Muscle of leg (tissue), 11 donors: ENCODE results near the gene FUCA2. TPM values are rescaled to one million over a fixed set of nuclear protein-coding genes. Genes with fewer than 3 reads are reported as not detected.

Experiments
- DNase-seq: peaks from one replicate; pipeline ENCODE4 v3.0.0; 2013
- H3K27ac ChIP-seq: one replicate; pipeline ENCODE4 v1.5.1; 2013; ENCODE audit warnings: mild to moderate bottlenecking, low read length, control low read depth
- H3K27me3 ChIP-seq: one replicate; pipeline ENCODE4 v1.6.1; 2013; ENCODE audit warnings: low read length; ENCODE audit not compliant: control insufficient read depth, insufficient read depth
- H3K36me3 ChIP-seq: one replicate; pipeline ENCODE4 v1.6.1; 2013; ENCODE audit warnings: low read length; ENCODE audit not compliant: control insufficient read depth, insufficient read depth
- H3K4me1 ChIP-seq: one replicate; pipeline ENCODE4 v1.6.1; 2013; ENCODE audit warnings: low read length; ENCODE audit not compliant: control insufficient read depth, insufficient read depth
- H3K4me3 ChIP-seq: one replicate; pipeline ENCODE4 v1.5.1; 2013; ENCODE audit warnings: low read length, control low read depth
- H3K9me3 ChIP-seq: replicated peaks from 2 replicates; pipeline ENCODE4 v1.6.1; 2013; ENCODE audit warnings: low read depth, low read length; ENCODE audit not compliant: control insufficient read depth
- WGBS: methylation state at CpG from one replicate; pipeline ENCODE4 v1.1.5; 2013; ENCODE audit warnings: missing lambda C conversion rate; ENCODE audit not compliant: insufficient coverage; 5-methylcytosine and 5-hydroxymethylcytosine counted together
- polyA plus RNA-seq, 8 donors: library from polyadenylated mRNA; unstranded; fragments of 120-200 nt; gene quantifications; one replicate each; pipeline versions ENCODE4 v1.2.1 to v1.2.3, GENCODE V29; 2013; ENCODE audit warnings: inconsistent platforms in 1 of 8, low replicate concordance in 1 of 8; ENCODE audit not compliant: insufficient read length in 8 of 8, insufficient read depth in 1 of 8
- total RNA-seq: library from RNA; stranded (reverse); fragments of 120-200 nt; gene quantifications from one replicate; pipeline ENCODE4 v1.2.4, GENCODE V29; 2013

FUCA2 gene
- total and polyA plus RNA-seq, 9 donors: 22.2 to 34.9 (median 25.7) TPM

- no peak overlapping the region for H3K27ac ChIP-seq
- H3K27me3 ChIP-seq: no peaks in the 10 kb centered on the region
- no peaks in the 10 kb centered on the region for H3K9me3 ChIP-seq
- peaks cover 6% of the 10 kb centered on the region for H3K4me1 ChIP-seq
- 92% methylated on average over 6 of the region's 7 CpGs for WGBS
- H3K36me3 ChIP-seq: no peaks in the 10 kb centered on the region
- H3K4me3 ChIP-seq: no peak overlapping the region
- no peak for DNase-seq
Measured at GRCh38 chr6:143538374-143538773, 26.9 kb upstream of the FUCA2 start.

DNA sequence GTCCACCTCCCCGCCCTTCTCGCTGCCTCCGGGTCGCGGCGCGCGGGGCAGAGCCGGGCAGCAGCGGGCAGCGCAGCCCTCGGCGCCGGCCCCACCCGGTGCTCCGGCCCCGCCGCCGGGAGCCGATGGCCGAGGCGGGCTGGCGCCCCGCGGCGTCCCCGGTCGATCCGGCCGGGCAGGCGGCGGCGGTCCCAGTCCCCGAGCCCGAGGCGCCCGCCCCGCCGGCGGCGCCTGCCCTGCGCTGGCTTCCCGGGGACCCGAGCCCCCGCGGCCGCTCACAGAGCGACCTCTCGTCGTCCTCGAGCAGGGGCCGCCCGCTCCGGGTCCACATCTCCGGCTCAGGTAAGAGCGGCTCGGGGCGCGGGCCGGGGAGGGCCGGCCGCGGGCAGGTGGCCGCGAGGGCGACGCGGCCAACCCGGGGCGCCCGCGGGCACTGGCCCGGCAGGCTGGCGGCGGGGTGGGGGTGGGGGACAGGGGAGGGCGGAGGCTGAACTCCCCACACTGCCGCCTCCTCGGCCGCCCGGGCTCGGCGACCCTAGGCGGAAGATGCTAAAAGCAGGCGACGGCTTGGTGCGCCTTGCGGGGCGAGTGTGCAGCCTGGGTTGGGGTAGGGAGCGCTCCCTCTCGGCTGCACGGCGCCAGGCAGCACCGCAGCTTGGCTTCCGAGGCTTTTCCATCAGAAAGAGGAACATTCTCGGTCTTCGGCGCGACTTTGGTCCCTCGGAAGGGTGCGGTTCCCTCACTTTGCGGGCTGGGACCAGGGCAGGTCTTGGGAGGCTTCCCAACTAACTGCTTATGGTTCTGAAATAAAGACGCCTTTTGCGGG is 25.6 kb upstream of the FUCA2 start:
- Histone ChIP-seq H3K4me3 (peak overlapping the region; percentile 53), H3K4me1 (peaks cover 6% of the 10 kb centered on the region), H3K9me3 (no peaks in the 10 kb centered on the region), H3K36me3 (no peaks in the 10 kb centered on the region), H3K27me3 (peaks cover 3% of the 10 kb centered on the region), H3K27ac (peak overlapping the region; percentile 58)
- DNase-seq: peak; percentile 78
- under 1% methylated on average over 85 of the region's 103 CpGs for WGBS

DNA sequence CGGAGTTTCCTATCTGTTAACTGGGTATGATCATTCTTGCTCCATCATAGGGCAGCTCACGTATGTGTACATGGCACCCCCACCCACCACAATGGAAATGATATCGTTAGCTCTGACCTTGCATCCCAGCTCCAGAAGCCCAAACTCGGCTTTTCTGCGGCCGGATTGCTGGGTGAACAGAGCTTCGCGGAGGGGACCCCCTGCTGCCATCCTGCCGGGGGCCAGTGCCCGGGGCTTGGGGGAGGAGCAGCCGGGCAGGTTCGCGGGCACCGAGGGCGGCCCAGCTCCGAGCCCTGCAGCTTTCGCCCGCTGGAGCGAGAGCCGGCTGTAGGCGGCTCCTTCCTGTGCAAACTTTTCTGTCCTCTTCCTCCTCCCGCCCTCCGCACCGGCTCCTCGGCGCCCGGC is 24.9 kb upstream of the FUCA2 start:
- Histone ChIP-seq H3K4me3 (peak overlapping the region; percentile 49), H3K27ac (no peak overlapping the region), H3K27me3 (peaks cover 3% of the 10 kb centered on the region), H3K9me3 (no peaks in the 10 kb centered on the region), H3K36me3 (no peaks in the 10 kb centered on the region), H3K4me1 (peaks cover 6% of the 10 kb centered on the region)
- WGBS: under 1% methylated on average over 25 of the region's 27 CpGs
- peak; percentile 54 for DNase-seq

- Histone ChIP-seq H3K4me3 (no peak overlapping the region), H3K4me1 (peaks cover 6% of the 10 kb centered on the region), H3K27ac (no peak overlapping the region), H3K36me3 (no peaks in the 10 kb centered on the region), H3K9me3 (no peaks in the 10 kb centered on the region), H3K27me3 (peaks cover 3% of the 10 kb centered on the region)
- WGBS: 100% methylated on average over 1 of the region's 5 CpGs
- no peak for DNase-seq
Measured at GRCh38 chr6:143535189-143535614, 23.7 kb upstream of the FUCA2 start.

GRCh38 chr6:143531720-143532499 is 20.4 kb upstream of the FUCA2 start:
- peaks cover 3% of the 10 kb centered on the region for H3K27me3 ChIP-seq
- WGBS: 56% methylated on average over 3 of the region's 5 CpGs
- no peaks in the 10 kb centered on the region for H3K4me1 ChIP-seq
- H3K9me3 ChIP-seq: no peaks in the 10 kb centered on the region
- H3K4me3 ChIP-seq: no peak overlapping the region
- no peaks in the 10 kb centered on the region for H3K36me3 ChIP-seq
- no peak overlapping the region for H3K27ac ChIP-seq
- no peak for DNase-seq

- DNase-seq: peak; percentile 26
- Histone ChIP-seq H3K36me3 (no peaks in the 10 kb centered on the region), H3K27ac (no peak overlapping the region), H3K4me3 (no peak overlapping the region), H3K9me3 (no peaks in the 10 kb centered on the region), H3K4me1 (no peaks in the 10 kb centered on the region), H3K27me3 (peaks cover 3% of the 10 kb centered on the region)
- no CpG with 5 or more reads among the region's 2 CpGs for WGBS
Measured at GRCh38 chr6:143529095-143529494, 17.6 kb upstream of the FUCA2 start.

DNA sequence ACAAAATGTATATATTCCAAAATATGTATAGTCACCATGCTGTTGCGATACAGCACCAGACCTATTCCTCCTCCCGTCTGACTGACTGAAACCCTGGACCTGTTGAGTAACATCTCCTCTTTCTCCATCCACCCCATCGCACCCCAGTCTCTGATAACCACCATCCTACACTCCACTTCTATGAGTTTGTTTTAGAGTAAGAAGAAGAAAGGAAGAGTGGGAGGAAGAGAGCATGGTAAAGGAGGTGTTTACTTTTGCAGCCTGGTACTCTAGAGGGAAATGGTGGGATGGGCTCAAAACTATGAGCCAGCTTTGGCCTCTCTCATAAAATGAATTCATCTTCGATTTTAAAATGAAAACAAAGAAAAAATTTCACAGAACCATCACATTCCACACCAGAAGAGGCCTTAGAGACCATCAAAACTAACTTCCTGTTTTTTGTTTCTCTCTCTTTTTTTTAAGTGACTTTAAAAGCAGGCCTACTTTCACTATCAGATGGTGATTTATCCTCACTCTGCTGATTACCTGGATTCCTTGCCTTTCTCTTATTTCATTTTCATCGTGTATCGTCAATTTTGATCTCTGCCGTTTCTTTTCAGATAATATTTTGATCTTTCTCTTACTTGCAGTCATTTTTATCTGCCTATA is 16.8 kb upstream of the FUCA2 start:
- no peak overlapping the region for H3K4me3 ChIP-seq
- no peaks in the 10 kb centered on the region for H3K36me3 ChIP-seq
- H3K9me3 ChIP-seq: no peaks in the 10 kb centered on the region
- H3K27me3 ChIP-seq: peaks cover 3% of the 10 kb centered on the region
- H3K27ac ChIP-seq: no peak overlapping the region
- DNase-seq: no peak
- no CpG with 5 or more reads among the region's 7 CpGs for WGBS
- H3K4me1 ChIP-seq: no peaks in the 10 kb centered on the region

GRCh38 chr6:143527677-143528076 is 16.2 kb upstream of the FUCA2 start:
- H3K9me3 ChIP-seq: no peaks in the 10 kb centered on the region
- H3K4me1 ChIP-seq: no peaks in the 10 kb centered on the region
- H3K36me3 ChIP-seq: no peaks in the 10 kb centered on the region
- no peak for DNase-seq
- no peak overlapping the region for H3K27ac ChIP-seq
- 67% methylated on average over 1 of the region's 1 CpG for WGBS
- no peak overlapping the region for H3K4me3 ChIP-seq
- no peaks in the 10 kb centered on the region for H3K27me3 ChIP-seq

DNA sequence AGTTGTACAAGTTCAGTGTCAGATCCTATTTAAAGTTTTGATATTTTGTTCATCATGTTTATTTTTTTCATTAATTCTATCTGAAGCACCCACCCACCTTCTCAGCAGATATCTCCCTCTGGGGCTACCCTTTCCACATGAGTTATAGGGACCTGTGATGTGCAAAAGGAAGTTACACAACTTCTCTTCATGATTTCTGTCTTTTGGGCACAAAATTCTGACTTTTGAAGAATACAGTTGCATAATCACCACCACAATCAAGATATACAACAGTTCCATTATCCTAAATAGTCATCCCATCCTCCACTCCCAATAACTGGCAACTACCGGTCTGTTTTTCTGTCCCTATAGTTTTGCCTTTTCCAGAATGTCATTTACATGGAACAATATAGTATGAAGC is 13.8 kb upstream of the FUCA2 start:
- no CpG with 5 or more reads among the region's 1 CpG for WGBS
- Histone ChIP-seq H3K9me3 (no peaks in the 10 kb centered on the region), H3K27ac (no peak overlapping the region), H3K36me3 (no peaks in the 10 kb centered on the region), H3K4me1 (no peaks in the 10 kb centered on the region), H3K27me3 (no peaks in the 10 kb centered on the region), H3K4me3 (no peak overlapping the region)
- no peak for DNase-seq

- H3K4me1 ChIP-seq: no peaks in the 10 kb centered on the region
- H3K4me3 ChIP-seq: no peak overlapping the region
- H3K36me3 ChIP-seq: no peaks in the 10 kb centered on the region
- peaks cover 2% of the 10 kb centered on the region for H3K27me3 ChIP-seq
- 96% methylated on average over 2 of the region's 8 CpGs for whole genome bisulfite sequencing
- DNase-seq: no peak
- no peak overlapping the region for H3K27ac ChIP-seq
- no peaks in the 10 kb centered on the region for H3K9me3 ChIP-seq
Measured at GRCh38 chr6:143522039-143522600, 10.6 kb upstream of the FUCA2 start.
